Spleen (tissue), 7 donors: ENCODE measurements around the gene MAP7D1.

Experiments used
- CTCF ChIP-seq, 11 experiments: fragments of 200-600 bp in 7 of 11; fragments of 450-650 bp in 4 of 11; sonication (generic) in 4 of 11; IDR thresholded peaks in 8 of 11; conservative IDR thresholded peaks in 3 of 11; 1 replicate in 7 of 11; 2 replicates in 4 of 11; pipeline versions ENCODE4 v1.4.0 to v1.8.0; 2016 to 2021; ENCODE audit warnings: antibody characterized with exemption in 11 of 11, inconsistent platforms in 4 of 11, mild to moderate bottlenecking in 1 of 11
- POLR2A ChIP-seq, 3 donors: fragments of 450-650 bp; IDR thresholded peaks; one replicate each; pipeline ENCODE4 v1.5.1; 2017; ENCODE audit warnings: antibody characterized with exemption in 3 of 3, mild to moderate bottlenecking in 1 of 3
- POLR2AphosphoS5 ChIP-seq, 3 donors: sonication (generic); formaldehyde crosslinking; IDR thresholded peaks; one replicate each; pipeline ENCODE4 v1.5.1; 2017; ENCODE audit warnings: antibody characterized with exemption in 3 of 3
- donor health status: DM: no; HTN: no; CAD: no; lungs with moderate emphysema.
- donor health status: DM: no; HTN: no; CAD: no.
- donor health status: DM: no; HTN: no; CAD: no.

- TF ChIP-seq POLR2AphosphoS5 (IDR thresholded peaks at IDR 0.05) (no peak), CTCF (IDR thresholded peaks at IDR 0.05 in 8 of 11, conservative IDR thresholded peaks at IDR 0.05 in 3 of 11) (peak in 10 of 11 experiments; percentile 21 to 62 (median 50)), POLR2A (IDR thresholded peaks at IDR 0.05) (no peak)
Measured at GRCh38 chr1:36224537-36225282, 68.8 kb downstream of the MAP7D1 start.
